A549 (cell line): ENCODE measurements around the gene NOD2. TPM values are rescaled to one million over a fixed set of nuclear protein-coding genes. Genes with fewer than 3 reads are reported as not detected.

Source experiments
- ATAC-seq, 2 experiments: fragments of 200-7000 bp in 1 of 2; fragments of >200 bp in 1 of 2; cut with Nextera tagmentation in 1 of 2; cut with Tn5 transposase in 1 of 2; 3 replicates each; pipeline versions ENCODE4 v1.8.0 to v1.9.1; 2018 to 2020; ENCODE audit warnings: mild to moderate bottlenecking in 1 of 2, moderate library complexity in 1 of 2
- CTCF ChIA-PET: fragments of 300-600 bp; sonication (Branson Sonifier 250); formaldehyde crosslinking; extraction: SDS; loops from one replicate; lab custom pipeline; 2021; ENCODE audit warnings: antibody characterized with exemption, inconsistent platforms; lab: Yijun Ruan, JAX
- POLR2A ChIA-PET: fragments of 350-600 bp; formaldehyde crosslinking; extraction: SDS; loops from one replicate; lab custom pipeline; 2021; ENCODE audit warnings: antibody characterized with exemption, inconsistent platforms; lab: Yijun Ruan, JAX
- DNase-seq, 2 experiments: peaks; one replicate each; pipeline versions ENCODE4 v3.0.0 to v3.0.0-alpha.2; 2011 to 2016; ENCODE audit warnings: low read depth in 1 of 2, low spot score in 1 of 2
- FAIRE-seq: peaks from 2 replicates; lab custom pipeline; 2011; peaks lifted over from hg19 to GRCh38; lab: Jason Lieb, UNC
- H3K27ac ChIP-seq, 2 experiments: fragments of >200 bp; sonication (Bioruptor Twin); formaldehyde crosslinking; 3 replicates each; pipeline ENCODE4 v1.5.1; 2016 to 2017
- H3K4me1 ChIP-seq: fragments of >200 bp; sonication (Bioruptor Twin); formaldehyde crosslinking; 3 replicates; pipeline ENCODE4 v1.6.1; 2016
- H3K4me2 ChIP-seq: fragments of >200 bp; sonication (Bioruptor Twin); formaldehyde crosslinking; 3 replicates; pipeline ENCODE4 v1.6.1; 2016
- H3K4me3 ChIP-seq: fragments of >200 bp; sonication (Bioruptor Twin); formaldehyde crosslinking; 3 replicates; pipeline ENCODE4 v1.5.1; 2016
- H3K9me3 ChIP-seq: fragments of >200 bp; sonication (Bioruptor Twin); formaldehyde crosslinking; 3 replicates; pipeline ENCODE4 v1.6.1; 2016
- CEBPB ChIP-seq, 2 experiments: fragments of >200 bp in 1 of 2; sonication (Bioruptor Twin) in 1 of 2; formaldehyde crosslinking in 1 of 2; IDR thresholded peaks; 2 replicates each; pipeline ENCODE4 v1.6.1; 2012 to 2016
- CTCF ChIP-seq: fragments of >200 bp; sonication (Bioruptor Twin); formaldehyde crosslinking; IDR thresholded peaks from 3 replicates; pipeline ENCODE4 v1.5.1; 2016
- EHMT2 ChIP-seq: fragments of 200-600 bp; sonication (generic); IDR thresholded peaks from 2 replicates; pipeline ENCODE4 v1.6.1; 2016; ENCODE audit warnings: antibody characterized with exemption, low read depth, mild to moderate bottlenecking, moderate library complexity
- ELK1 ChIP-seq: fragments of 150-350 bp; IDR thresholded peaks from 2 replicates; pipeline ENCODE4 v1.6.1; 2014; ENCODE audit warnings: low read depth, mild to moderate bottlenecking, low read length
- EP300 ChIP-seq, 2 experiments: fragments of >200 bp; sonication (Bioruptor Twin); formaldehyde crosslinking; IDR thresholded peaks; 2 replicates in 1 of 2; 3 replicates in 1 of 2; pipeline ENCODE4 v1.6.1; 2016 to 2017
- FOSB ChIP-seq: fragments of 250-450 bp; sonication (Bioruptor Pico); IDR thresholded peaks from 2 replicates; pipeline ENCODE4 v1.5.0; 2020; ENCODE audit warnings: mild to moderate bottlenecking, moderate library complexity
- FOXS1 ChIP-seq: fragments of 250-450 bp; sonication (Bioruptor Pico); IDR thresholded peaks from 2 replicates; pipeline ENCODE4 v1.5.0; 2020; ENCODE audit warnings: mild to moderate bottlenecking, moderate library complexity
- HMGXB4 ChIP-seq: fragments of 250-450 bp; sonication (Bioruptor Pico); IDR thresholded peaks from 2 replicates; pipeline ENCODE4 v1.5.0; 2021; ENCODE audit warnings: mild to moderate bottlenecking, moderate library complexity, borderline replicate concordance
- HOXA7 ChIP-seq: fragments of 250-450 bp; sonication (Bioruptor Pico); IDR thresholded peaks from 2 replicates; pipeline ENCODE4 v1.5.0; 2020; ENCODE audit warnings: mild to moderate bottlenecking, moderate library complexity
- HOXB13 ChIP-seq: fragments of 250-450 bp; sonication (Bioruptor Pico); IDR thresholded peaks from 2 replicates; pipeline ENCODE4 v1.5.0; 2020; ENCODE audit warnings: low read depth, mild to moderate bottlenecking, moderate library complexity
- KDM1A ChIP-seq: fragments of 200-600 bp; sonication (generic); IDR thresholded peaks from 2 replicates; pipeline ENCODE4 v1.6.1; 2016; ENCODE audit warnings: low read depth, mild to moderate bottlenecking
- MAZ ChIP-seq: fragments of 150-350 bp; IDR thresholded peaks from 2 replicates; pipeline ENCODE4 v1.6.1; 2014; ENCODE audit warnings: antibody characterized with exemption, low read depth, low read length, borderline replicate concordance
- MYC ChIP-seq: IDR thresholded peaks from 2 replicates; pipeline ENCODE4 v1.6.1; 2012; ENCODE audit warnings: mild to moderate bottlenecking, inconsistent platforms, low read length, improper control_type of control experiment, borderline replicate concordance
- NFE2L2 ChIP-seq: fragments of 150-350 bp; conservative IDR thresholded peaks from 2 replicates; pipeline ENCODE4 v1.6.1; 2014; ENCODE audit warnings: low read length
- PHF8 ChIP-seq: fragments of 200-600 bp; sonication (generic); IDR thresholded peaks from 2 replicates; pipeline ENCODE4 v1.6.1; 2016; ENCODE audit warnings: low read depth, mild to moderate bottlenecking, antibody characterized with exemption, moderate library complexity, borderline replicate concordance
- SREBF2 ChIP-seq: fragments of 450-650 bp; IDR thresholded peaks from 2 replicates; pipeline ENCODE4 v1.6.1; 2014; ENCODE audit warnings: mild to moderate bottlenecking, moderate library complexity
- TP53 ChIP-seq: fragments of 250-450 bp; sonication (Bioruptor Pico); IDR thresholded peaks from 2 replicates; pipeline ENCODE4 v1.5.0; 2021; ENCODE audit warnings: mild to moderate bottlenecking, moderate library complexity
- USF2 ChIP-seq: fragments of 450-650 bp; IDR thresholded peaks from 2 replicates; pipeline ENCODE4 v1.6.1; 2014; ENCODE audit warnings: antibody characterized with exemption
- WGBS: methylation state at CpG from one replicate; pipeline ENCODE4 v1.1.6; 2017; ENCODE audit errors: missing lambda C conversion rate; 5-methylcytosine and 5-hydroxymethylcytosine counted together
- polyA plus RNA-seq, 4 experiments: library from polyadenylated mRNA; depleted of rRNA in 3 of 4; stranded (reverse); fragments of >200 nt; fragmentation: RNase III in 1 of 4; extraction: RNeasy Plus Mini Kit Qiagen cat#74134 plus additional on column Dnase treatment in 1 of 4; gene quantifications; 2 replicates in 3 of 4; 3 replicates in 1 of 4; pipeline ENCODE4 v1.2.3, GENCODE V29; 2011 to 2017

NOD2 gene
- polyA plus RNA-seq, 2 of the 4 experiments (the other 2 are of a cell fraction): not detected

GRCh38 chr16:50722960-50723359 lies 29.6 kb downstream of the NOD2 start:
- POLR2A ChIA-PET: no interaction called here

GRCh38 chr16:50724306-50724705 lies 30.9 kb downstream of the NOD2 start:
- no peak overlapping the region for H3K4me3 ChIP-seq
- H3K9me3 ChIP-seq: no peaks in the 10 kb centered on the region
- FAIRE-seq (no peak), ATAC-seq (no peak), DNase-seq (no peak)
- CTCF ChIA-PET: interaction anchor here (0.6 kb wide), 1 partner anchor 491 kb away, joined by 3 read pairs; no protein-coding TSS in a partner anchor
- POLR2A ChIA-PET: no interaction called here
- H3K4me2 ChIP-seq: no peak overlapping the region
- H3K4me1 ChIP-seq: no peaks in the 10 kb centered on the region
- H3K27ac ChIP-seq: no peak overlapping the region
- TF ChIP-seq FOSB (no peak), PHF8 (no peak), NFE2L2 (no peak)

More at GRCh38 chr16:50722960-50723359, 29.6 kb downstream of the NOD2 start:
- no peaks in the 10 kb centered on the region for H3K9me3 ChIP-seq
- no peaks in the 10 kb centered on the region for H3K4me1 ChIP-seq
- no peak for FAIRE-seq
- H3K4me2 ChIP-seq: no peak overlapping the region
- ATAC-seq: no peak
- 28% methylated on average over 2 of the region's 2 CpGs for WGBS
- no peak overlapping the region for H3K27ac ChIP-seq
- no peak overlapping the region for H3K4me3 ChIP-seq
- TF ChIP-seq MAZ: no peak
- TF ChIP-seq FOXS1 (CRISPR knock-in tag): no peak
- TF ChIP-seq SREBF2: no peak
- TF ChIP-seq USF2: no peak
- no peak for TF ChIP-seq ELK1
- no peak for TF ChIP-seq EHMT2
- no peak for TF ChIP-seq CTCF
- TF ChIP-seq TP53: no peak
- TF ChIP-seq HOXA7: no peak
- TF ChIP-seq CEBPB (IDR thresholded peaks at IDR 0.05): no peak
- TF ChIP-seq HMGXB4 (CRISPR knock-in tag): no peak
- TF ChIP-seq MYC: no peak
- no peak for TF ChIP-seq EP300 (IDR thresholded peaks at IDR 0.05)
- no peak for TF ChIP-seq KDM1A
- TF ChIP-seq HOXB13 (CRISPR knock-in tag): no peak
- CTCF ChIA-PET: no interaction called here
- DNase-seq: no peak
